Loucy (cell line): ENCODE measurements around the gene RTL9.

ENCODE experiments used
- H2AFZ ChIP-seq: fragments of 200-600 bp; sonication (generic); 2 replicates; pipeline ENCODE4 v1.6.0; 2016; ENCODE audit warnings: antibody characterized with exemption, mild to moderate bottlenecking, low read length, moderate library complexity
- H3F3A ChIP-seq: fragments of 200-600 bp; 2 replicates; pipeline ENCODE4 v1.6.0; 2016; ENCODE audit warnings: antibody characterized with exemption, low read depth, mild to moderate bottlenecking
- H3K27me3 ChIP-seq: fragments of 200-600 bp; sonication (generic); 2 replicates; pipeline ENCODE4 v1.6.1; 2014; ENCODE audit warnings: low read length, mild to moderate bottlenecking; ENCODE audit not compliant: insufficient read depth, poor library complexity, severe bottlenecking
- H3K36me3 ChIP-seq: fragments of 200-600 bp; sonication (generic); 2 replicates; pipeline ENCODE4 v1.6.1; 2016; ENCODE audit warnings: low read length; ENCODE audit not compliant: insufficient read depth
- H3K4me1 ChIP-seq: fragments of 200-600 bp; sonication (generic); 2 replicates; pipeline ENCODE4 v1.5.1; 2014; ENCODE audit warnings: low read length, mild to moderate bottlenecking; ENCODE audit not compliant: insufficient read depth, poor library complexity, severe bottlenecking
- H3K4me2 ChIP-seq: fragments of 200-600 bp; sonication (generic); 2 replicates; pipeline ENCODE4 v1.6.0; 2014; ENCODE audit warnings: antibody characterized with exemption, low read length, low read depth, mild to moderate bottlenecking; ENCODE audit not compliant: poor library complexity, severe bottlenecking
- H3K4me3 ChIP-seq: fragments of 200-600 bp; sonication (generic); 2 replicates; pipeline ENCODE4 v1.5.1; 2014; ENCODE audit warnings: low read length, mild to moderate bottlenecking, mixed read lengths; ENCODE audit not compliant: poor library complexity, severe bottlenecking
- H3K79me2 ChIP-seq: fragments of 200-600 bp; sonication (generic); 2 replicates; pipeline ENCODE4 v1.6.1; 2014; ENCODE audit warnings: low read length; ENCODE audit not compliant: insufficient read depth
- H3K9ac ChIP-seq: fragments of 200-600 bp; sonication (generic); 2 replicates; pipeline ENCODE4 v1.6.0; 2014; ENCODE audit warnings: mild to moderate bottlenecking, low read depth, low read length, moderate library complexity; ENCODE audit not compliant: poor library complexity, severe bottlenecking
- H3K9me2 ChIP-seq: fragments of 200-600 bp; sonication (generic); replicated peaks from 2 replicates; pipeline ENCODE4 v1.6.1; 2016; ENCODE audit warnings: low read depth, low read length, mixed read lengths
- H3K9me3 ChIP-seq: fragments of 200-600 bp; sonication (generic); 2 replicates; pipeline ENCODE4 v1.6.1; 2014; ENCODE audit warnings: mild to moderate bottlenecking, antibody characterized with exemption, low read length, low read depth; ENCODE audit not compliant: insufficient read depth
- H4K20me1 ChIP-seq: fragments of 200-600 bp; sonication (generic); 2 replicates; pipeline ENCODE4 v1.6.0; 2014; ENCODE audit warnings: antibody characterized with exemption, low read length, mild to moderate bottlenecking; ENCODE audit not compliant: insufficient read depth, poor library complexity, severe bottlenecking
- CTCF ChIP-seq: fragments of 200-600 bp; sonication (generic); conservative IDR thresholded peaks from 2 replicates; pipeline ENCODE4 v1.5.1; 2014; ENCODE audit warnings: mild to moderate bottlenecking, antibody characterized with exemption, low read length
- EZH2phosphoT487 ChIP-seq: fragments of 200-600 bp; IDR thresholded peaks from 2 replicates; pipeline ENCODE4 v1.6.1; 2018; ENCODE audit warnings: antibody characterized with exemption, mild to moderate bottlenecking, moderate library complexity, borderline replicate concordance

RTL9 gene

GRCh38 chrX:110407910-110408545 is 49.4 kb downstream of the RTL9 start:
- H4K20me1 ChIP-seq = no peaks in the 10 kb centered on the region
- no peak overlapping the region for H3K4me2 ChIP-seq
- H3K4me3 ChIP-seq = no peak overlapping the region
- H3K9me3 ChIP-seq = no peaks in the 10 kb centered on the region
- no peaks in the 10 kb centered on the region for H3K36me3 ChIP-seq
- H3K9ac ChIP-seq = no peak overlapping the region
- H2AFZ ChIP-seq = no peak overlapping the region
- no peaks in the 10 kb centered on the region for H3K27me3 ChIP-seq
- H3F3A ChIP-seq = no peaks in the 10 kb centered on the region
- H3K4me1 ChIP-seq = no peaks in the 10 kb centered on the region
- TF ChIP-seq EZH2phosphoT487 (no peak), CTCF (peak; percentile 66)
- no peaks in the 10 kb centered on the region for H3K9me2 ChIP-seq
- no peaks in the 10 kb centered on the region for H3K79me2 ChIP-seq
